NCI-H1048 (cell line): ENCODE data around the gene HNF1B.

Source experiments
- DNase-seq: peaks from one replicate; lab custom pipeline; 2025; lab: John Stamatoyannopoulos, UW

HNF1B gene

GRCh38 chr17:37736428-37736827 is 8.4 kb downstream of the HNF1B start:
- DNase-seq, result no peak

- DNase-seq, result no peak
Observed at GRCh38 chr17:37735165-37735564, 9.7 kb downstream of the HNF1B start.

GRCh38 chr17:37732316-37732715 is 12.5 kb downstream of the HNF1B start:
- no peak for DNase-seq

DNA sequence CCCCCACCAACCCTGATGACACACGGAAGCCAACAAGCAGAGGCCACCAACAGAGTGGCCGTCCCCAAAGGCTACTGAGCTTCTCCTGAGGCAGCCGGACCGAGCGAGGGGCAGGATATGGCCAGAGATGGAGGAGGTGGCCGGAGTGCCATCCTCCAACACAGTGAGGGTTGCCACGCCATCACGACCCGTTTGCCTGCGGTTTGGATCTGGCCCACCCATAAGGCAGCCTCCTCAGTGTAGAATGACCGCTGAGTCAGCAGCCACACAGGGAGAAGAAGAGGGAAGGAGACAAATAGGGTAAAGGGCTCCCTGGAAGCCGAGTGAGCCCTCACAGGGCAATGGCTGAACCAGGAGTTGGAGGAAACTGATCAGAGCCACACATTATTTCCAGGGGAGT is 13.8 kb downstream of the HNF1B start:
- DNase-seq, result no peak

DNA sequence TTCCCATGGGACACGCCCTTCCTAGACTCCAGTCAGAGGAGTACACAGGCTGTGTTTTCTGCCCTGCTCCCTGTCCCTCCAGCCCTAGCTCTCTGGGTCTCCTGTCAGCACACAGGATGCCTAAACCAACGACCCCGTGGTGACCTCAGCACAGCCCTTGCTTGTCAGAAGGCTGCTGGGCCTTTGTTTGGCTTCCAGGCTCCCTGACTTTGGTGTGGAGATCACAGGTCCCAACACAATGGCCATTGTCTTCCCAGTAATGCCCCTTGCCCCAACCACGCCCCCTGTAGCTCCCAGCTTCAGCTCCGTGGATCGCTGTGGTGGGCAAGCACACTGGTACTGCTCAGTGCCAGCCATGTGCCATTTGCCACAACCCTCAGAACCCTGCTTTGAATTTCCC is 15.0 kb downstream of the HNF1B start:
- no peak for DNase-seq

- DNase-seq, result no peak
Observed at GRCh38 chr17:37726891-37727675, 17.8 kb downstream of the HNF1B start.

- DNase-seq, result no peak
Observed at GRCh38 chr17:37726248-37726647, 18.6 kb downstream of the HNF1B start.

- DNase-seq, result no peak
Observed at GRCh38 chr17:37725601-37726146, 19.2 kb downstream of the HNF1B start.

GRCh38 chr17:37725021-37725595 is 19.8 kb downstream of the HNF1B start:
- DNase-seq, result no peak

- no peak for DNase-seq
Observed at GRCh38 chr17:37720989-37721388, 23.9 kb downstream of the HNF1B start.

- DNase-seq, result no peak
Observed at GRCh38 chr17:37719866-37720265, 25.0 kb downstream of the HNF1B start.

- no peak for DNase-seq
Observed at GRCh38 chr17:37718324-37719048, 26.4 kb downstream of the HNF1B start.

GRCh38 chr17:37717627-37718323 is 27.1 kb downstream of the HNF1B start:
- DNase-seq, result no peak

DNA sequence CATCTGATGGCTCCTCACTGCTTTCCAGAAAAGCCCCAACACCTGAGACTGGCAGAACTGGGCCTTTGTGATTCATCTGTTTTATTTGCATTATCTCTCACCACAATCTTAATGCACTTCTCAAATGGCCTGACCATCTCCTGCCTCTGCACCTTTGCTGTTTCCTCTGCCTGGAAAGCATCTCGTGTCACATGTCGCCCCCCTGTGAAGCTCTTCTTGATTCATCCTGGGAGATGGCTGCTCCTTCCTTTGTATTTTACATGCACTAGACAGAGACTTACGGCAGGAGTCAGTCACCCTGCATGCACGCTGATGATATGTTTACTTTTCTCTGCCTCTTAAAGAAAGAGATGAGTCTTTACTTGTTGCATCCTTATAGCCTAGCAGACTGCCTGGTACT is 30.0 kb downstream of the HNF1B start:
- no peak for DNase-seq

DNA sequence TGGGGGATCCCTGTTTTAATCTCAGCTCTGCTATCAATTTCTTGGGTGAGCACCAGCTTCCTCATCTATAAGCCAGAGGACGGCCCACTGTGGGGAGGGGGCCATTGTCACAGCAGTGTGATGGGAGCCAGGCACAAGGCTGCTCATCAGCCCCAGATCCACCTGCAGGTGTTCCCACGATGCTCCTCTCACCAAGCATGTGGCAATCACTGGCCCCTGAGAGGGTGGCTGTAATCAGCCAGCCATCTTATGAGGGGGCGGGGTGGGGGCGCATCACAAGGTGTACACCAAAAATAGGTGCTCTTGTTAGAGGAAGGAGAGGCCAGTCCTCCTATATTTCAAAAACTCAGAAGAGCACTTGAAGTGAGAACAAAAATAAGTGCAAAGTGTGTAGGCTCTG is 31.2 kb downstream of the HNF1B start:
- DNase-seq, result no peak

- no peak for DNase-seq
Observed at GRCh38 chr17:37713028-37713431, 31.8 kb downstream of the HNF1B start.

DNA sequence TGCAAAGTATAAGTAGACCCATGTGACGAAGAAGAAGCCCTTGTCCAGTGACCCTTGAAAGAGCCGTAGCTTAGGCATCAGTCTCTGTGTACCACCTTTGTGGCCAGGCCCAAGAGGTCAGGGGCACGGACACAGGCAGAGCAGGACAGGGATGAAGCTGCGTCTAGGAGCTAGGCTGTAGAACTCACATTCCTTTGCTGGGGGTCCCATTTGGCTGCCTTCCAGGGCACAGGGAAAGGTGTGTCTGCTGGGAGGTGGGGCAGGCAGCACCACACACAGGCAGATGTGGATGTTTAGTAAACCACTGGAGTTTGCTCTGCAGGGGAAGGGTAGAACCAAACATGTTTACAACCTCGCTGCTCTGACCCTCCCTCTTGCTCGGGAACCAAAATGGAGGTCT is 33.7 kb downstream of the HNF1B start:
- DNase-seq, result no peak

DNA sequence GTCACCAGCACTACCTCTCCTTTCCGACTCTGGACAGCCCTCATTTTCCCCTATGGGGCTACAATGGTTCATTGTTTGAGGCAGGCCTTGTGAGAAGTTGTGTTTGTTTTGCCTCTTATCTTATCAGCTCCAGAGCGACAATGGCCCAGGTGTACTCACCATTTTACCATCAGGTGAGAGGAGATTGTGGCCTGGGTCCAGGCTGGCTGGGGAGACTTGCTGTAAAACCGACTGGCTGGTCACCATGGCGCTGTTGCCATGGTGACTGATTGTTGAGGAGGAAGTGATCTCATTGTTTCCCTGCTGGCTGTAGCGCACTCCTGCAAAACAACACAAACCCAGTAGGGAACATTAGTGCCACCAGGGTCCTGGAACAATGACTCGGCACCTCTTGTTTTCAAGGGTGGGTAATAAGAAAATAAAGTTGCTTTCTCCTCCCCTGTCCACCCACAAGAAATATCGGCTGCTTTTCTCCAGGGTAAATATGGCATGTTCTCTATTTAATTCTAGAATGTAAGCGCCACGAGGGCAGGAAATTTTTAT is 34.4 kb downstream of the HNF1B start:
- DNase-seq, result no peak

GRCh38 chr17:37708616-37709212 is 36.1 kb downstream of the HNF1B start:
- no peak for DNase-seq

GRCh38 chr17:37708008-37708615 is 36.7 kb downstream of the HNF1B start:
- no peak for DNase-seq

DNA sequence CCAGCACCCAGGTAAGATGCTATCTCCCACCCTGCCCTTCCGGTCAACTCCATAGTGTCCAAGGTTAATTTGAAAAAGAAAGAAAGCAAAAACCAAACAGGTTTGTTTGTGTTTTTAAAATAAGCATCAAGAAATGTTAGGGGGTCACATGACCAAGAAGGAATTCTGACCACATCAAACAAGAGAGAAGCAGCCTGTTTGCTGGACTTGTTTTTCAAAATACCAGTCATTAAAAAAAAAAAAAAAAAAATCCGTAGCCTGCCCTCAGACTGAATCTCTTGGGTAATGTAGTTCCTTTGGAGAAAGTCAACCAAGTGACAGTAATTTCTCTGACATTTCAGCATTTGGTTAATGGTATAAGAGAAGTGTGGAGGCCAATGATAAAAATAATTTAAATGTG is 38.4 kb downstream of the HNF1B start:
- DNase-seq, result no peak
